A549 (cell line): ENCODE data around the gene ADORA3.

Experiments
- CBX2 ChIP-seq: fragments of 200-600 bp; sonication (generic); IDR thresholded peaks from 2 replicates; pipeline ENCODE4 v1.6.1; 2016; ENCODE audit warnings: low read depth, mild to moderate bottlenecking, borderline replicate concordance
- EP300 ChIP-seq, 2 experiments: fragments of >200 bp; sonication (Bioruptor Twin); formaldehyde crosslinking; IDR thresholded peaks; 2 replicates in 1 of 2; 3 replicates in 1 of 2; pipeline ENCODE4 v1.6.1; 2016 to 2017
- FOSL2 ChIP-seq, 2 experiments: fragments of 450-650 bp in 1 of 2; fragments of >200 bp in 1 of 2; sonication (Bioruptor Twin) in 1 of 2; formaldehyde crosslinking; IDR thresholded peaks; 2 replicates each; pipeline versions ENCODE4 v1.5.0 to v1.6.1; 2016 to 2020; ENCODE audit warnings: mild to moderate bottlenecking in 1 of 2, moderate library complexity in 1 of 2
- HDAC2 ChIP-seq: fragments of 200-600 bp; sonication (generic); IDR thresholded peaks from 2 replicates; pipeline ENCODE4 v1.6.1; 2016
- HOXB13 ChIP-seq: fragments of 250-450 bp; sonication (Bioruptor Pico); IDR thresholded peaks from 2 replicates; pipeline ENCODE4 v1.5.0; 2020; ENCODE audit warnings: low read depth, mild to moderate bottlenecking, moderate library complexity
- KDM1A ChIP-seq: fragments of 200-600 bp; sonication (generic); IDR thresholded peaks from 2 replicates; pipeline ENCODE4 v1.6.1; 2016; ENCODE audit warnings: low read depth, mild to moderate bottlenecking
- NR3C1 ChIP-seq: fragments of >200 bp; sonication (Bioruptor Twin); formaldehyde crosslinking; IDR thresholded peaks from 3 replicates; pipeline ENCODE4 v1.6.1; 2017
- POLR2A ChIP-seq: IDR thresholded peaks from 2 replicates; pipeline ENCODE4 v1.6.1; 2012; ENCODE audit warnings: mild to moderate bottlenecking, low read length
- RAD21 ChIP-seq, 2 experiments: fragments of >200 bp in 1 of 2; sonication (Bioruptor Twin) in 1 of 2; formaldehyde crosslinking in 1 of 2; IDR thresholded peaks in 1 of 2; conservative IDR thresholded peaks in 1 of 2; 2 replicates in 1 of 2; 3 replicates in 1 of 2; pipeline ENCODE4 v1.6.1; 2012 to 2018; ENCODE audit warnings: inconsistent platforms in 1 of 2
- TF ChIP-seq, protein P1 (sequence below): fragments of >200 bp; sonication (Bioruptor Twin); formaldehyde crosslinking; IDR thresholded peaks from 3 replicates; pipeline ENCODE4 v1.5.1; 2016

DNA sequence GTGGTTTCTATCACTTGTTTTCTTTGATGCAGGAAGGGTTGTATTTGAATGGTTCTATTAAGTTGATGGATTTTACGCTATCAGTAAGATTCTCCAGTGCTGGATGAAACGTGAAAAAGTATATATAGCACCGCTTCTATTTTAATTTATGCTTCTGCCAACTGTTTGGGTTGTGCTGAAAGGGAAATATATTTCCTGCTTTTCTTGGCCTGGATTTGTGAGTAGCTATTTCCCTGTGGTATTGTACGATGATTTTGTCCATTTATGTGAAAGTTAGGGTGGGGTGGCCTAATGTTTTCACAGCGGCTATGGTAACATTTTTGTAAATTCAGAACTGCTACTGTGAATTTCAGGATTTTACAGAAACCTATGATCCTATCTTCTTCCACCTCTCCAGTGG lies 29.3 kb downstream of the ADORA3 start:
- TF ChIP-seq RAD21 (conservative IDR thresholded peaks at IDR 0.05 in 1 of 2, IDR thresholded peaks at IDR 0.05 in 1 of 2) (no peak), KDM1A (no peak), POLR2A (no peak), NR3C1 (no peak), CBX2 (no peak), FOSL2 (IDR thresholded peaks at IDR 0.05) (no peak), FOSL2 (CRISPR knock-in tag; IDR thresholded peaks at IDR 0.05) (no peak), HDAC2 (no peak), HOXB13 (CRISPR knock-in tag) (no peak), EP300 (IDR thresholded peaks at IDR 0.05) (no peak)
- TF ChIP-seq, protein P1, sequence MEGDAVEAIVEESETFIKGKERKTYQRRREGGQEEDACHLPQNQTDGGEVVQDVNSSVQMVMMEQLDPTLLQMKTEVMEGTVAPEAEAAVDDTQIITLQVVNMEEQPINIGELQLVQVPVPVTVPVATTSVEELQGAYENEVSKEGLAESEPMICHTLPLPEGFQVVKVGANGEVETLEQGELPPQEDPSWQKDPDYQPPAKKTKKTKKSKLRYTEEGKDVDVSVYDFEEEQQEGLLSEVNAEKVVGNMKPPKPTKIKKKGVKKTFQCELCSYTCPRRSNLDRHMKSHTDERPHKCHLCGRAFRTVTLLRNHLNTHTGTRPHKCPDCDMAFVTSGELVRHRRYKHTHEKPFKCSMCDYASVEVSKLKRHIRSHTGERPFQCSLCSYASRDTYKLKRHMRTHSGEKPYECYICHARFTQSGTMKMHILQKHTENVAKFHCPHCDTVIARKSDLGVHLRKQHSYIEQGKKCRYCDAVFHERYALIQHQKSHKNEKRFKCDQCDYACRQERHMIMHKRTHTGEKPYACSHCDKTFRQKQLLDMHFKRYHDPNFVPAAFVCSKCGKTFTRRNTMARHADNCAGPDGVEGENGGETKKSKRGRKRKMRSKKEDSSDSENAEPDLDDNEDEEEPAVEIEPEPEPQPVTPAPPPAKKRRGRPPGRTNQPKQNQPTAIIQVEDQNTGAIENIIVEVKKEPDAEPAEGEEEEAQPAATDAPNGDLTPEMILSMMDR: no peak
